GM15510 (cell line): ENCODE results near the gene SDF4.

Source experiments
- POLR2A ChIP-seq: IDR thresholded peaks from 3 replicates; pipeline ENCODE4 v1.6.1; 2011; ENCODE audit warnings: borderline replicate concordance; ENCODE audit not compliant: insufficient read length; ENCODE audit errors: extremely low read depth

Gene SDF4

DNA sequence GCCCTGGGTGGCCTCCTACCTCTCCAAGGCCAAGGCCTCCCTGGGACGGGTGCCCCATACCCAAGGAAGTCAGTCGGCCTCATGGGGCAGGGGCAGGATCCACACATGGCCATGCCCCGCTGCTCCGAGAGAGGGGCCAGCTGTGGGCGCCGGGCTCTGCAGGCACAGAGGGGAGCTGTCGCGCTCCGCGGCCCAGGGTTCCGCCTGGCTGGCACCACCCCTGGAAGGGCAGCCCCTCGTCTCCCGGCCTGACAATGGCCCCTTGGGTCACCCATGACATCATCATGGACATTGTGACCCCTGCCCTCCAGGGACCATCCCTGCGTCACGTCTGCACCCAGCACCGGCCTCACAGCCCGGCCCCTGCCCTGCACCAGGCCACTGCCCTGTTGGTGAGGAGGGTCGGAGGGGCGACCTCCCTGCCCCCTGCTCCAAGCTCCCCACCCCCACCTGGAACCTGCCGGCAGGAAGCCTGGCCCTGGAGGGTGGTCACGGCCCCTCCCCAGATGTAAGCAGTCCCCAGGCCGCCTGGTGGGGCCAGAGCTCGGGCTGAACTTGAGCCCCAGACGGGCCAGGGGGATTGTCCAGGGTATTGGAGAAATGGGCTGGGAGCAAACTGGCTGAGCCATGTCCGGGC is 52.3 kb downstream of the SDF4 start:
- no peak for TF ChIP-seq POLR2A

GRCh38 chr1:1178794-1179331 is 52.9 kb downstream of the SDF4 start:
- TF ChIP-seq POLR2A, result no peak

GRCh38 chr1:1177452-1178206 is 54.2 kb downstream of the SDF4 start:
- TF ChIP-seq POLR2A, result no peak

DNA sequence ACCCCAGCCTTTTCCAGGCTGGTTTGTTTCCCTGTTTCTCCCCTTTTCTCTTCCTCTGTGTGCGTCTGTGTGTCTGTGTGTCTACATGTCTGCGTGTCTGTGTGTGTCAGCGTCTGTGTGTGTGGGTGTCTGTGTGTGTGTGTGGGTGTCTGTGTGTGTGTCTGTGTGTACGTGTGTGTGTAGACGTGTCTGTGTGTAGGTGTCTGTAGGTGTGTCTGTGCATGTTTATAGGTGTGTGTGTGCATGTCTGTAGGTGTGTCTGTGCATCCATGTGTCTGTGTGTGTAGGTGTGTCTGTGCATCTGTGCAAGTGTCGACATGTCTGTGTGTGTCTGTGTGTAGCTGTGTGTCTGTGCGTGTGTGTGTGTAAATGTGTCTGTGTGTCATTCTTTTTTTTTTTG is 54.9 kb downstream of the SDF4 start:
- TF ChIP-seq POLR2A, result no peak

DNA sequence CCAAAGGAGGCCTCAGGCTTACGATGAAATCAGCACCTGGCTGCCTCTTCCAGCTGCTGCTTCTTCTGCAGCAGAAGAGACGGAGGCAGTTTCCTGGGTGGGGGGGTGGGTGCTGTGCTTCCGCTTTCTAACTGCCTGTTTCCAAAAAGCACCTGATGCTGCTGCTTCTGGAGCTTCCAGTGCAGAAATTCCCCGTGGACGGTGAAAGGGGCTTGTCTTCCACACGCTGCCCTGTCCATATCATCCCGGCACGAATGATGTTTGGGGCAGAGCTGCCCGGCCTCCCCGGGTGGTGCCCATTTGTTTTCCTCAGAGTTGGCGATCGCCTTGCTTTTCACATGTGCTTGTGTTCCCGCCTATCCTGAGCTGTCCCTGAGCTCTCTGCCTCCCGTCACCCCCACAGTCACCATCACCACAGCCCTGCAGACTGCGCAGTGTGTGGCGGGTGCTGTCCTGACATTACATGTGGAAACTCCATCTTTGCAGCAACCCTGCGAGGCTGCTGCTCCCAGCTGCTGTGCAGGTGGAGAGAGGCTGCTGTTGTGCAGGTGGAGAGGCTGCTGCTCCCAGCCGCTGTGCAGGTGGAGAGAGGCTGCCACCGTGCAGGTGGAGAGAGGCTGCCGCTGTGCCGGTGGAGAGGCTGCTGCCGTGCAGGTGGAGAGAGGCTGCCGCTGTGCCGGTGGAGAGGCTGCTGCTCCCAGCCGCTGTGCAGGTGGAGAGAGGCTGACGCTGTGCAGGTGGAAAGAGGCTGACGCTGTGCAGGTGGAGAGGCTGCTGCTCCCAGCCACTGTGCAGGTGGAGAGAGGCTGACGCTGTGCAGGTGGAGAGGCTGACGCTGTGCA is 56.4 kb downstream of the SDF4 start:
- TF ChIP-seq POLR2A, result no peak

DNA sequence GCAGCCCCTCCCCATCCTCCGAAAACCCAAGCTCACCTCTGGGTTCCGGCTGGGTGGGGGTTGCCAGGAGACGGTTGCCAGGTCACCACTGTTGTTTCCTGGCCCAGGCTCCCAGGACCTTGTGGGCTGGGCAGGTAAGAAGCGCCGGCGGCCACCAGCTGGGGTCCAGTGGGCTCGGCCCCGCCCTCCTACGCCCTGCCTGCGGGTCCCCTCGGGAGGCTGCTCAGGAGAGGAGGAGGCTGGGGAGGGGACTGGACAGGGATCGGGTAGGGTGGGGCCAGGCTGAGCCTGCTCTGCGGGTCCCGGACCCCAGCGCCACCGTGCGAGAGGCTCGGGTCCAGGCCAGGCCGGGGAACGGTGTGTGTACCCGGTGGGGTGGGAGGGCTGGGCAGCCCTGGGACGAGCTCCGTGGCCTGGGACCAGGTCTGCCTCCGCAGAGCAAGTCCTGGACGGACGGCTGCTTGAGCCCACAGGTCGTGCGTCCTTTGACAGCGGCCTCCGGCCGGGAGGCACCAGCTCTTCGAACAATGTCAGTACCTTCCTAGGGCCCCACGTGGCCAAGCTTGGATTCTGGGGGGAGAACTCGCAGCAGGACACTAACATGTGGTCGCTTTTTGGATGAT is 57.9 kb downstream of the SDF4 start, which contains the start of gene TTLL10:
Gene TTLL10 (plus strand): TSS at position 88 of the 623 bp plus-strand sequence. CDS start 5,336 bp downstream, outside the sequence.
- TF ChIP-seq POLR2A, result no peak

DNA sequence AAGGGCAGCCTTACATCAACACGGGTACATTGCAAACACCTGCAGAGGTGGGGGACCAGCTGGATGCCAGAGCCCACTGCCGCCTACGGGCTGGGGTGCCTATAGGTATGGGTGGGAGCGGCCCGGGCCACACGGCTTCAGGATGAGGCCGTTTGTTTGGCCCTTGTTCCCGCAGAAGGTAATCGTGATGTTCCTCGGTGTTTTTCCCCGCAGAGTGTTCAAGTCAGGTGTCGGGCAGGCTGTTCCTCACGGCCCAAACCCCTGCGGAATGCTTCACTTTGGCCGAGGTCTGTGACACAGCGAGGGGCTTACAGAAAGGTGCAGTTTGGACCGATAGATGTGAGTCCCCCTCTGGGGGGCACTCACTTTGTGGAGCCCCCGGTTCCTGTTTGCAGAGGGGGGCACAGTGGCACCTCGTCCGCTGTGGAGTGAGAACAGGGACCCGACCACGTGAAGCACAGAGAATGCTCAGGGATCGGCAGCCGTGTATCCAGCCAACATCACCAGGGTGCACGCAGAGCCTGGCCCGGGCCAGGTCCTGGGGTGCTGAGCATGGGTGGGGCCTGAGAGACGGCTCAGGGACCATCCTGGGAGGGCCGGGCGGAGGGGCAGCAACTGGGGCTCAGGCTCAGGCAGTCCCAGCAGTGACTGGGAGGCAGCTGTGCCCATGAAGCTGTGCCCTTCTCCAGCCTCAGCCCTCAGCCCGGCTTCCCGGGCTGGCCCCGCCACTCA is 58.6 kb downstream of the SDF4 start:
- no peak for TF ChIP-seq POLR2A

GRCh38 chr1:1171546-1172340 is 60.1 kb downstream of the SDF4 start:
- TF ChIP-seq POLR2A, result no peak

DNA sequence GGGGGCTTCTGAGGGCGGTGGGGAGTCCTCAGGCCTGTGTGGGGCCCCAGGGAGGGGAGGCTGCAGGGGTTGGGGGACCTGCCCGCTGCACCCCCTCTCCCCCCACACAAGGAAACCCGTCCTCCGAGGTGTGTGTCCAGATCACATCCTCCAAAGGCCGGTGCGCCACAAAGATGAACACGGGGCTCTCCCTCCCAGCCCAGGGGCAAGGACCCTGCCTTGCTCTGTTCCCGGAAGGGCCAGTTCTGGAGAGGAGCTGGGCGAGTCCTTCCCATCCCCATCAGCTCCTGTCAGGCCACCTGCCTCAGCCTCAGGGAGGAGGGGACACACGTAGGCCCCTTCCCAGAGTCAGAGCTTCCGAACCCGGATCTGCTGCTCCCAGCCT is 60.6 kb downstream of the SDF4 start:
- TF ChIP-seq POLR2A, result no peak

DNA sequence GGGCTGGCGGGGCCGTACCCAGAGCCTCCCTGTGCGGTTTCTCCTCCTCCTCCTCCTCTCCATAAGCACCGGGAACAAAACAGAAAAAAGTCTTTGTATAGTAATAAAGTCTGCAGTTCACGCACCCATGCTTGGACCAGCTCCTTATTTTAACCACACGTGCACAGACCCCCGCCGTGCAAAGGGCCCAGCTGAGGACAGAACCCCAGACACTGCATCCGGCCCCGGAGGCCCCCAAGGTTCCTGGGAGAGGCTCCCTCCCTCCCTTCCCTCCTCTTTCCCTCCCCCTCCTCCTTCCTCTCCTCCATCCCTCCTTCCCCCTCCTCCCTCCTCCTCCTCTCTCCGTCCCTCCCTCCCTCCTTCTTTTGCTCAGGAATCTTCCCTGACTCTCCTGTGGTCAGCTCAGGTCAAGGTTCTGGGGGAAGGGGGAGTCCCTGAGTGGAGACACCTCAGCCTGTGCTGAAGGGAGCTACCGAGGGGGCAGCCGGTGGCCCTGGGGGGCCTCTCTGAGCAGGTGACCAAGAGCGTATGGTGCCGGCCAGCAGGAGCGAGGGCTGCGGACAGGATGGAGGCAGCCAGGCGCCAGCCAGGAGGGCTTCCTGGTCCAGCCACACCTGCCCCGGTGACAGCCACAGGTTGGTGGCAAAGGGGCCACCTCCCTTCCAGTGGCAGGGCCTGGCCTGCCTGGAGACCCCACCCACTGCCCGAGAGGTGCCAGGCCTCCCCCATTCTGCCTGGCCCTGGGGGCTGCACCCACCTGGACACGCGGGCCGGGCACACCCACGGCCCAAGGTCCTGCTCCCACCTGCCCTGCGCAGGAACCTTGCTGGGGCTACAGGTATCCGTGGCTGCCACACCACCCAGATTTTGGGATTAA is 61.3 kb downstream of the SDF4 start:
- TF ChIP-seq POLR2A, result no peak

GRCh38 chr1:1169429-1170214 is 62.2 kb downstream of the SDF4 start:
- no peak for TF ChIP-seq POLR2A

DNA sequence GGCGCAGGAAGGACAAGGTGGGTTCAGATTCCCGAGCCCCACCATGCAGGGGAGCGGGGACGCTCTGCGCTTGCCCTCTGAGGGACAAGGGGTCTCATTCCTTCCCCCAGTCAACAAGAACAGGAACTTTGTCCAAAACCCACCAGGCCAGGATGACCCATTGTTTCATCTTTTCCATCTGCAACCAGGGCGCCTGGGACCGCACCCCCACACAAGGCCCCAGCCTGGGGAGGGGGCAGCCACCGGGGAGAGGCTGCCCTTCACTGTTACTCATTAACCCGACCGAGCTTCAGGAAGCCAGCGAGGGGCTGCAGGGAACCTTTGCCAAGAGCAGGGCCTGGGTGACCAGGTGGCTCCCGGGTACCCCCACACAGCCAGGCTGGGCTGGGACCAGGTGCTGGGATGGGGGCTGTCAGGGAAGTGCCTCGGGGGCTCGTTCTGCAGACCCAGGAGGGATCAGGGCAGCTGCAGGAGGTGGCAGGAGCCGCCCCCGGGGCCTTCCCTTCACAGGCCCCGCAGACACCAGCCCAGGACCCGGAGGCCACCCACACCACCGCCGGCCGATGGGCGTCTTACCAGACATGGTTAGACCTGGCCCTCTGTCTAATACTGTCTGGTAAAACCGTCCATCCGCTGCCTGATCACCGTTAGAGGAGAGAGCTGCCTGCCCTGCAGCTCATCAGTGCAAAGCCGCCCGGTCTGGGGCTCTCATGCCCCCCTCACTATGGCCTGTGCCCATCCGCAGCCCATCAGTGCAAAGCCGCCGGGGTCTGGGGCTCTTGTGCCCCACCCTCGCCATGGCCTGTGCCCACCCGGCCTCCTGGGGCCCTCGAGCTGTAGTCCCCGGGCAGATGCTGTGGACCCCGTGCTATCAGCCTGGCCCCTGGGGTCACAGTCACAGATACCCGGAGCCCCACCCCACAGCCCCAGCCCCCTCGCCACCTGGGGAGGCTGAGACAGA is 63.1 kb downstream of the SDF4 start:
- TF ChIP-seq POLR2A, result no peak
